IMR-90 (cell line): Measurements from ENCODE around the gene EMC9. TPM values are rescaled to one million over a fixed set of nuclear protein-coding genes. Genes with fewer than 3 reads are reported as not detected.

Experiments used
- ATAC-seq: fragments of 200-7000 bp; cut with Tn5 transposase; 2 replicates; pipeline ENCODE4 v1.9.1; 2020; ENCODE audit warnings: low read depth, mild to moderate bottlenecking, moderate library complexity
- BruUV-seq: library from RNA; stranded (reverse); fragments of 400-500 nt; replicated peaks from 2 replicates; lab custom pipeline; 2021; lab: Mats Ljungman, UMichigan
- CTCF ChIA-PET: fragments of 300-600 bp; formaldehyde crosslinking; extraction: SDS; loops from one replicate; lab custom pipeline; 2021; ENCODE audit warnings: antibody characterized with exemption; lab: Yijun Ruan, JAX
- POLR2A ChIA-PET: fragments of 300-600 bp; sonication (Branson Sonifier 250); formaldehyde crosslinking; loops from one replicate; lab custom pipeline; 2022; ENCODE audit warnings: antibody characterized with exemption; ENCODE audit not compliant: unreplicated experiment; lab: Charles Lee
- DNase-seq: peaks from one replicate; pipeline ENCODE4 v3.0.0; 2013
- H2AFZ ChIP-seq: replicated peaks from 2 replicates; pipeline ENCODE3; 2013; ENCODE audit warnings: low read length, mild to moderate bottlenecking; ENCODE audit not compliant: poor library complexity
- H2AK5ac ChIP-seq: 2 replicates; pipeline ENCODE4 v1.6.1; 2013; ENCODE audit warnings: low read depth, low read length, inconsistent platforms
- H2AK9ac ChIP-seq: replicated peaks from 2 replicates; pipeline ENCODE3; 2013; ENCODE audit warnings: mild to moderate bottlenecking, low read depth, low read length, moderate library complexity; ENCODE audit not compliant: poor library complexity
- H2BK120ac ChIP-seq: 2 replicates; pipeline ENCODE4 v1.6.1; 2013; ENCODE audit warnings: low read depth, low read length, inconsistent platforms
- H2BK15ac ChIP-seq: 3 replicates; pipeline ENCODE4 v1.6.1; 2013; ENCODE audit warnings: low read depth, low read length, inconsistent platforms
- H2BK20ac ChIP-seq: 2 replicates; pipeline ENCODE4 v1.6.1; 2013; ENCODE audit warnings: low read depth, mild to moderate bottlenecking, inconsistent platforms, low read length, moderate library complexity
- H2BK5ac ChIP-seq: 2 replicates; pipeline ENCODE4 v1.6.1; 2013; ENCODE audit warnings: mild to moderate bottlenecking, low read depth, low read length, inconsistent platforms; ENCODE audit not compliant: poor library complexity, severe bottlenecking
- H3K14ac ChIP-seq: replicated peaks from 2 replicates; pipeline ENCODE4 v1.6.1; 2013; ENCODE audit warnings: low read depth, low read length, inconsistent platforms
- H3K18ac ChIP-seq: 2 replicates; pipeline ENCODE4 v1.6.1; 2013; ENCODE audit warnings: low read depth, low read length, control low read depth
- H3K23ac ChIP-seq: 2 replicates; pipeline ENCODE4 v1.6.1; 2013; ENCODE audit warnings: low read depth, low read length, inconsistent platforms
- H3K27ac ChIP-seq: 2 replicates; pipeline ENCODE4 v1.5.1; 2013; ENCODE audit warnings: mild to moderate bottlenecking, control low read depth, low read length; ENCODE audit not compliant: insufficient read depth
- H3K27me3 ChIP-seq: 2 replicates; pipeline ENCODE4 v1.6.1; 2013; ENCODE audit warnings: low read length; ENCODE audit not compliant: control insufficient read depth, insufficient read depth
- H3K36me3 ChIP-seq: 2 replicates; pipeline ENCODE4 v1.6.1; 2013; ENCODE audit warnings: low read length, mixed read lengths; ENCODE audit not compliant: control insufficient read depth, insufficient read depth
- H3K4ac ChIP-seq: 2 replicates; pipeline ENCODE4 v1.6.1; 2013; ENCODE audit warnings: low read depth, low read length, inconsistent platforms
- H3K4me1 ChIP-seq: 2 replicates; pipeline ENCODE4 v1.6.1; 2013; ENCODE audit warnings: low read length, mixed read lengths; ENCODE audit not compliant: control insufficient read depth, insufficient read depth
- H3K4me2 ChIP-seq: 2 replicates; pipeline ENCODE4 v1.6.1; 2013; ENCODE audit warnings: low read depth, mild to moderate bottlenecking, control low read depth, low read length, moderate library complexity
- H3K4me3 ChIP-seq: 2 replicates; pipeline ENCODE4 v1.5.1; 2013; ENCODE audit warnings: low read depth, mild to moderate bottlenecking, control low read depth, low read length, moderate library complexity; ENCODE audit not compliant: insufficient read depth
- H3K56ac ChIP-seq: 2 replicates; pipeline ENCODE4 v1.6.1; 2013; ENCODE audit warnings: low read length, inconsistent platforms; ENCODE audit not compliant: insufficient read depth; ENCODE audit errors: extremely low read depth
- H3K79me1 ChIP-seq, 2 experiments: 2 replicates each; pipeline ENCODE4 v1.6.1; 2013; ENCODE audit warnings: low read length in 2 of 2, inconsistent platforms in 1 of 2, low read depth in 1 of 2
- H3K9ac ChIP-seq: 2 replicates; pipeline ENCODE4 v1.6.1; 2013; ENCODE audit warnings: low read depth, low read length, control low read depth
- H3K9me1 ChIP-seq: 2 replicates; pipeline ENCODE4 v1.6.1; 2013; ENCODE audit warnings: low read length, inconsistent platforms; ENCODE audit not compliant: insufficient read depth
- H3K9me3 ChIP-seq: 2 replicates; pipeline ENCODE4 v1.6.1; 2013; ENCODE audit warnings: low read length; ENCODE audit not compliant: control insufficient read depth, insufficient read depth
- H4K20me1 ChIP-seq: 2 replicates; pipeline ENCODE4 v1.6.1; 2013; ENCODE audit warnings: low read length, inconsistent platforms; ENCODE audit not compliant: insufficient read depth
- H4K5ac ChIP-seq: 2 replicates; pipeline ENCODE4 v1.6.1; 2013; ENCODE audit warnings: mild to moderate bottlenecking, low read depth, low read length, control low read depth
- H4K8ac ChIP-seq, 2 experiments: 2 replicates each; pipeline ENCODE4 v1.6.1; 2013; ENCODE audit warnings: low read depth in 2 of 2, low read length in 2 of 2, control low read depth in 1 of 2, inconsistent platforms in 1 of 2
- H4K91ac ChIP-seq: 2 replicates; pipeline ENCODE4 v1.6.1; 2013; ENCODE audit warnings: low read depth, low read length, inconsistent platforms; ENCODE audit not compliant: insufficient read depth
- ELK1 ChIP-seq: fragments of 150-350 bp; IDR thresholded peaks from 2 replicates; pipeline ENCODE4 v1.6.1; 2016; ENCODE audit warnings: low read depth, mild to moderate bottlenecking, low read length, moderate library complexity, borderline replicate concordance
- FOS ChIP-seq: fragments of 150-350 bp; IDR thresholded peaks from 2 replicates; pipeline ENCODE4 v1.6.1; 2016; ENCODE audit warnings: low read depth, low read length
- MAFK ChIP-seq: IDR thresholded peaks from 2 replicates; pipeline ENCODE4 v1.6.1; 2012; ENCODE audit warnings: low read depth, low read length, improper control_type of control experiment
- NFE2L2 ChIP-seq: fragments of 150-350 bp; IDR thresholded peaks from 2 replicates; pipeline ENCODE4 v1.6.1; 2016; ENCODE audit warnings: low read depth, mild to moderate bottlenecking, low read length
- POLR2A ChIP-seq: IDR thresholded peaks from 2 replicates; pipeline ENCODE4 v1.6.1; 2012; ENCODE audit warnings: mild to moderate bottlenecking, low read depth, low read length
- RFX5 ChIP-seq: IDR thresholded peaks from 2 replicates; pipeline ENCODE4 v1.8.0; 2012; ENCODE audit warnings: low read depth, mild to moderate bottlenecking, low read length, moderate library complexity
- SMC3 ChIP-seq: fragments of 150-350 bp; IDR thresholded peaks from 2 replicates; pipeline ENCODE4 v1.6.1; 2016; ENCODE audit warnings: low read depth, mild to moderate bottlenecking, antibody characterized with exemption, low read length, moderate library complexity
- USF2 ChIP-seq: fragments of 150-350 bp; IDR thresholded peaks from 2 replicates; pipeline ENCODE4 v1.6.1; 2017; ENCODE audit warnings: mild to moderate bottlenecking, antibody characterized with exemption, low read length, low read depth
- WGBS, 2 experiments: methylation state at CpG; one replicate each; pipeline versions ENCODE4 v1.1.5 to v1.1.7; 2013; ENCODE audit warnings: missing lambda C conversion rate in 2 of 2; ENCODE audit not compliant: insufficient read length in 1 of 2; ENCODE audit errors: extremely low coverage in 2 of 2; 5-methylcytosine and 5-hydroxymethylcytosine counted together
- dilution Hi-C: fragments of 300-500 bp; cut with HindIII; formaldehyde crosslinking; loops from one replicate; pipeline ENCODE4 v1.14.3; 2018; ENCODE audit warnings: low sequenced_read_pairs; ENCODE audit not compliant: unreplicated experiment
- in situ Hi-C: fragments of 300-500 bp; cut with MboI; formaldehyde crosslinking; loops from 3 replicates; pipeline ENCODE4 v1.14.3; 2019; ENCODE audit warnings: low sequenced_read_pairs, inconsistent platforms, mixed read lengths
- intact Hi-C: fragments of 100-400 bp; cut with micrococcal nuclease; formaldehyde crosslinking; loops from 2 replicates; pipeline ENCODE4 v1.10.0; 2022
- polyA plus RNA-seq, 3 experiments: library from polyadenylated mRNA; depleted of rRNA; stranded (reverse); fragments of >200 nt; gene quantifications; 2 replicates each; pipeline ENCODE4 v1.2.3, GENCODE V29; 2012; ENCODE audit warnings: low replicate concordance in 1 of 3
- total RNA-seq: library from RNA; depleted of rRNA; stranded (reverse); fragments of >200 nt; gene quantifications from 2 replicates; pipeline ENCODE4 v1.2.3, GENCODE V29; 2012
- TF ChIP-seq, protein P1 (sequence below): conservative IDR thresholded peaks from 2 replicates; pipeline ENCODE4 v1.5.1; 2012; ENCODE audit warnings: mild to moderate bottlenecking, low read depth, low read length, improper control_type of control experiment

EMC9 gene
- total and polyA plus RNA-seq, 2 of the 4 experiments (the other 2 are of a cell fraction): 15.1 to 19.2 TPM

DNA sequence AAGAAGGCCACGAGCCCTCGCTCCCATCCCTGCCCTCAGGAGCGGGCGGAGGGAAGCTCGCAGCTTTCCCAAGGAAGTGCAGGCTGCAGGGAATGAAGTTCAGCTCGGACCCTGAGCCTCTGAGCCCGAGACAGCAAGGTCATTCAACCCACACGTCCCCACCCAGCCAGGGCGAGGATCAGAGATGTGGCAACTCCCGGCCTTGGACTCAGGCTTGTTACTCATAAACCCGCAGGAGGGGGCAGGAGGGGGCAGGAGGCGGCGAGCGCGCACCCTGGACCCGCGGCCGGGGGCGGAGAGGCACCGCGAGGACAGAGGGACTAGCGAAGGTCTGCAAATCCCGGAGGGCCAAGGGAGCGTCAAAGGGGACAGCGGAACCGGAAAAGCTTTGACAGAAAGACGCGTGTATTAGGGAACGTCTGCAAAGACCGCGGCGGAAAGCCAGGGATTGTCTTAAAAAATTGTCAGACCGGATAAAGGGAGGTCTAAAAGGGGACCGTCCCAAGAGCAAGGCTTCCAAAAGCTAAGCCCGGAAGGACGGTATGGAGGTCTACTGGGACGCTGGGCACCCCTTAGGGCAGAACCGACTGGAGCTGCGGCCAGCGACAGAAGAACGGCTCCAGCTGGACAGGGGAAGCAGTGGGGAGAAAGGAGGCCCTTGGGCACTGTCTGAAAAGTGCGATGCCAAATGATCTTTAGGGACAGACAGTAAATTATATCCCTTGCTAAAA, 27.4 kb downstream of the EMC9 start (continued):
- TF ChIP-seq USF2: 0 out of 2 replicates have a peak, but pooled peaks have one; percentile 14

DNA sequence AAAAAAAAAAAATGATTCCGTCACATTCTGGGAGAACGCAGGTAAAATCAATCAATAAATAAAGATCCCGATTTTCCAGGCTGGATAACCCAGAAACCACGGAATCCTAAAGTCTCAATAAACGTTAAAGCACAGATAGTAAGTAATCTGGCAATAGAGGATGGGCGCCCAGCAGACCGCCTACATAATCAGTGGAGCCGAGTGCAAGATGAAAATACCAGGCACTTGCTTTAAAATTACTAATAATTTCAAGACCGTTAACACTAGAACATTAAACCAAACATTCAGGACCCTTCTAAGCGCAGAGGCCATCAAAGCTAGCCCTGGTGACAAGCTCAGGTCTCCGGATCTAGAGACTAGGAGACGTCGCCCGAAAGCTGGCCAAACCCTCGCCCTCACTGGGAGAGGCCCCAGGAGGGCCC, 28.0 kb downstream of the EMC9 start:
- peak overlapping the region; percentile 38 for H3K18ac ChIP-seq
- TSS peak; percentile 90 for BruUV-seq
- H2BK20ac ChIP-seq: peak overlapping the region; percentile 76
- CTCF ChIA-PET: interaction anchor here (0.7 to 1.8 kb wide), 2 partner anchors 23 to 55 kb away, joined by 4 to 7 read pairs; no protein-coding TSS in a partner anchor
- WGBS, 2 experiments: 0% methylated on average over 7 of the region's 15 CpGs; no CpG with 5 or more reads in 1 of the 2 experiments
- H4K5ac ChIP-seq: peak overlapping the region; percentile 41
- H3K4me2 ChIP-seq: peak overlapping the region; percentile 73
- intact Hi-C loops: no loop called here
- H3K4me1 ChIP-seq: peaks cover 3% of the 10 kb centered on the region; the same call in 1 of the 2 replicates
- peak overlapping the region; percentile 76 for H3K9ac ChIP-seq
- peaks cover 10 to 16% of the 10 kb centered on the region in 2 experiments; a peak in 2 of 4 replicates for H3K79me1 ChIP-seq
- ATAC-seq (no peak; the same call in 1 of the 2 replicates), DNase-seq (no peak)
- H3K23ac ChIP-seq: peak overlapping the region; percentile 95
- peak overlapping the region; percentile 94 to 99 for H4K8ac ChIP-seq
- dilution Hi-C loops: no loop called here
- no peaks in the 10 kb centered on the region for H4K20me1 ChIP-seq
- H2BK15ac ChIP-seq: peak overlapping the region; percentile 33; the same call in 1 of the 3 replicates
- H2AK9ac ChIP-seq: peak overlapping the region; percentile 99
- H2BK120ac ChIP-seq: peak overlapping the region; percentile 86
- H3K4ac ChIP-seq: peak overlapping the region; percentile 97
- H2AFZ ChIP-seq: peak overlapping the region; percentile 98
- H3K56ac ChIP-seq: peak overlapping the region; percentile 94
- peaks cover 8% of the 10 kb centered on the region; the same call in 1 of the 2 replicates for H3K9me1 ChIP-seq
- in situ Hi-C loops: no loop called here
- POLR2A ChIA-PET: interaction anchor here (1.8 kb wide), 1 partner anchor 33 kb away, joined by 6 read pairs; the partner anchor contains the start of gene PSME2
- H3K36me3 ChIP-seq: peaks cover 4% of the 10 kb centered on the region; the same call in 1 of the 2 replicates
- no peaks in the 10 kb centered on the region for H3K27me3 ChIP-seq
- peak overlapping the region; percentile 87 for H3K27ac ChIP-seq
- H3K4me3 ChIP-seq: peak overlapping the region; percentile 69
- peak overlapping the region; percentile 72 for H2AK5ac ChIP-seq
- peak overlapping the region; percentile 98 for H4K91ac ChIP-seq
- H2BK5ac ChIP-seq: peak overlapping the region; percentile 90
- no peaks in the 10 kb centered on the region for H3K9me3 ChIP-seq
- peak overlapping the region; percentile 78 for H3K14ac ChIP-seq
- TF ChIP-seq, protein P1, sequence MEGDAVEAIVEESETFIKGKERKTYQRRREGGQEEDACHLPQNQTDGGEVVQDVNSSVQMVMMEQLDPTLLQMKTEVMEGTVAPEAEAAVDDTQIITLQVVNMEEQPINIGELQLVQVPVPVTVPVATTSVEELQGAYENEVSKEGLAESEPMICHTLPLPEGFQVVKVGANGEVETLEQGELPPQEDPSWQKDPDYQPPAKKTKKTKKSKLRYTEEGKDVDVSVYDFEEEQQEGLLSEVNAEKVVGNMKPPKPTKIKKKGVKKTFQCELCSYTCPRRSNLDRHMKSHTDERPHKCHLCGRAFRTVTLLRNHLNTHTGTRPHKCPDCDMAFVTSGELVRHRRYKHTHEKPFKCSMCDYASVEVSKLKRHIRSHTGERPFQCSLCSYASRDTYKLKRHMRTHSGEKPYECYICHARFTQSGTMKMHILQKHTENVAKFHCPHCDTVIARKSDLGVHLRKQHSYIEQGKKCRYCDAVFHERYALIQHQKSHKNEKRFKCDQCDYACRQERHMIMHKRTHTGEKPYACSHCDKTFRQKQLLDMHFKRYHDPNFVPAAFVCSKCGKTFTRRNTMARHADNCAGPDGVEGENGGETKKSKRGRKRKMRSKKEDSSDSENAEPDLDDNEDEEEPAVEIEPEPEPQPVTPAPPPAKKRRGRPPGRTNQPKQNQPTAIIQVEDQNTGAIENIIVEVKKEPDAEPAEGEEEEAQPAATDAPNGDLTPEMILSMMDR: no peak
- TF ChIP-seq RFX5: no peak
- no peak for TF ChIP-seq NFE2L2
- TF ChIP-seq MAFK: no peak
- no peak for TF ChIP-seq USF2
- TF ChIP-seq ELK1: no peak
- no peak for TF ChIP-seq POLR2A
- TF ChIP-seq SMC3: no peak
- no peak for TF ChIP-seq FOS
